ENCODE measurements around the gene KRT38. TPM values are rescaled to one million over a fixed set of nuclear protein-coding genes. Genes with fewer than 3 reads are reported as not detected.

Gene KRT38
- total RNA-seq, 3 donors from 2014 or later: not detected

- intact Hi-C loops (cut with DNase I; ENCODE audit: low total_unique reads): no loop called here
- H3K4me3 ChIP-seq: no peak overlapping the region
- H3K36me3 ChIP-seq: no peaks in the 10 kb centered on the region
- H3K27ac ChIP-seq: peak overlapping the region in 1 of 2 donors; percentile 68
- DNase-seq (ENCODE audit: low spot score in 2 of 2): no peak
- TF ChIP-seq POLR2A (IDR thresholded peaks at IDR 0.05) (no peak), CTCF (IDR thresholded peaks at IDR 0.05) (no peak), POLR2AphosphoS5 (IDR thresholded peaks at IDR 0.05) (no peak)
- H3K27me3 ChIP-seq: no peaks in the 10 kb centered on the region
- peaks cover 0 to 9% of the 10 kb centered on the region in 2 donors for H3K4me1 ChIP-seq
- H3K9me3 ChIP-seq: no peaks in the 10 kb centered on the region
Measured at GRCh38 chr17:41421617-41422016, 19.2 kb downstream of the KRT38 start.

- intact Hi-C loops (cut with DNase I; ENCODE audit: low total_unique reads): no loop called here
- Histone ChIP-seq H3K27me3 (no peaks in the 10 kb centered on the region), H3K27ac (peak overlapping the region; percentile 68 to 82), H3K9me3 (no peaks in the 10 kb centered on the region), H3K4me1 (peaks cover 0 to 9% of the 10 kb centered on the region in 2 donors), H3K36me3 (no peaks in the 10 kb centered on the region), H3K4me3 (no peak overlapping the region)
- DNase-seq (ENCODE audit: low spot score in 2 of 2): no peak
- TF ChIP-seq CTCF (IDR thresholded peaks at IDR 0.05) (no peak), POLR2A (IDR thresholded peaks at IDR 0.05) (no peak), POLR2AphosphoS5 (IDR thresholded peaks at IDR 0.05) (no peak)
Measured at GRCh38 chr17:41421116-41421515, 19.7 kb downstream of the KRT38 start.

- H3K36me3 ChIP-seq: no peaks in the 10 kb centered on the region
- TF ChIP-seq POLR2AphosphoS5 (IDR thresholded peaks at IDR 0.05) (no peak), CTCF (IDR thresholded peaks at IDR 0.05) (no peak), POLR2A (IDR thresholded peaks at IDR 0.05) (no peak)
- H3K27ac ChIP-seq: peak overlapping the region; percentile 68 to 82
- DNase-seq (ENCODE audit: low spot score in 2 of 2): peak in 1 of 2 donors; percentile 44
- no peaks in the 10 kb centered on the region for H3K27me3 ChIP-seq
- H3K4me3 ChIP-seq: no peak overlapping the region
- H3K9me3 ChIP-seq: no peaks in the 10 kb centered on the region
- intact Hi-C loops (cut with DNase I; ENCODE audit: low total_unique reads): no loop called here
- peaks cover 0 to 9% of the 10 kb centered on the region in 2 donors for H3K4me1 ChIP-seq
Measured at GRCh38 chr17:41420134-41420533, 20.6 kb downstream of the KRT38 start.

- Histone ChIP-seq H3K27ac (peak overlapping the region; percentile 68 to 82), H3K36me3 (no peaks in the 10 kb centered on the region), H3K4me1 (peaks cover 0 to 9% of the 10 kb centered on the region in 2 donors), H3K4me3 (no peak overlapping the region), H3K27me3 (no peaks in the 10 kb centered on the region), H3K9me3 (no peaks in the 10 kb centered on the region)
- DNase-seq (ENCODE audit: low spot score in 2 of 2): peak in 1 of 2 donors; percentile 89
- intact Hi-C loops (cut with DNase I; ENCODE audit: low total_unique reads): no loop called here
- TF ChIP-seq CTCF (IDR thresholded peaks at IDR 0.05): no peak
- peak in 1 of 3 donors; percentile 31 for TF ChIP-seq POLR2AphosphoS5 (IDR thresholded peaks at IDR 0.05)
Measured at GRCh38 chr17:41419716-41420115, 21.1 kb downstream of the KRT38 start.

GRCh38 chr17:41418116-41418860, 22.5 kb downstream of the KRT38 start:
- Histone ChIP-seq H3K36me3 (no peaks in the 10 kb centered on the region), H3K9me3 (no peaks in the 10 kb centered on the region), H3K27me3 (no peaks in the 10 kb centered on the region), H3K4me1 (peaks cover 0 to 9% of the 10 kb centered on the region in 2 donors), H3K27ac (peak overlapping the region; percentile 54 to 68), H3K4me3 (no peak overlapping the region)
- intact Hi-C loops (cut with DNase I; ENCODE audit: low total_unique reads): no loop called here
- TF ChIP-seq POLR2AphosphoS5 (IDR thresholded peaks at IDR 0.05) (no peak), POLR2A (IDR thresholded peaks at IDR 0.05) (no peak), CTCF (IDR thresholded peaks at IDR 0.05) (no peak)
- DNase-seq (ENCODE audit: low spot score in 2 of 2): peak in 1 of 2 donors; percentile 39
